OCI-M2 (cell line): ENCODE measurements around the gene IL36B.

Experiments
- DNase-seq: peaks from one replicate; lab custom pipeline; 2025; ENCODE audit not compliant: unreplicated experiment; lab: John Stamatoyannopoulos, UW

IL36B gene

GRCh38 chr2:113076954-113077669 lies 24.4 kb upstream of the IL36B start:
- no peak for DNase-seq

GRCh38 chr2:113075600-113075999 lies 22.9 kb upstream of the IL36B start:
- no peak for DNase-seq

GRCh38 chr2:113075030-113075429 lies 22.4 kb upstream of the IL36B start:
- no peak for DNase-seq

- no peak for DNase-seq
Observed at GRCh38 chr2:113073325-113073834, 20.7 kb upstream of the IL36B start.

- no peak for DNase-seq
Observed at GRCh38 chr2:113072584-113072983, 19.9 kb upstream of the IL36B start.

GRCh38 chr2:113070606-113070975 lies 17.9 kb upstream of the IL36B start:
- no peak for DNase-seq

- DNase-seq: no peak
Observed at GRCh38 chr2:113069676-113070605, 17.3 kb upstream of the IL36B start.

GRCh38 chr2:113068706-113069485 lies 16.2 kb upstream of the IL36B start:
- no peak for DNase-seq

GRCh38 chr2:113068249-113068648 lies 15.6 kb upstream of the IL36B start:
- no peak for DNase-seq

- no peak for DNase-seq
Observed at GRCh38 chr2:113067681-113068080, 15.0 kb upstream of the IL36B start, which contains the start of gene IL1F10. Gene IL1F10 (plus strand): TSS chr2:113067970. CDS start chr2:113072739, 4,769 bp downstream.

GRCh38 chr2:113064898-113065297 lies 12.2 kb upstream of the IL36B start:
- DNase-seq: no peak

GRCh38 chr2:113064281-113064680 lies 11.6 kb upstream of the IL36B start:
- no peak for DNase-seq

GRCh38 chr2:113061896-113062770 lies 9.5 kb upstream of the IL36B start:
- no peak for DNase-seq

GRCh38 chr2:113061241-113061640 lies 8.6 kb upstream of the IL36B start:
- no peak for DNase-seq

- DNase-seq: no peak
Observed at GRCh38 chr2:113060796-113061195, 8.1 kb upstream of the IL36B start.

GRCh38 chr2:113060396-113060795 lies 7.7 kb upstream of the IL36B start:
- DNase-seq: no peak

- no peak for DNase-seq
Observed at GRCh38 chr2:113058998-113059960, 6.6 kb upstream of the IL36B start, which contains the start of gene IL36RN. Gene IL36RN (plus strand): TSS chr2:113059198. CDS start chr2:113059439, 241 bp downstream.

GRCh38 chr2:113058411-113058994 lies 5.8 kb upstream of the IL36B start:
- DNase-seq: no peak

GRCh38 chr2:113057117-113057516 lies 4.5 kb upstream of the IL36B start:
- DNase-seq: no peak
